ENCODE data around the gene CAPZB.

DNA sequence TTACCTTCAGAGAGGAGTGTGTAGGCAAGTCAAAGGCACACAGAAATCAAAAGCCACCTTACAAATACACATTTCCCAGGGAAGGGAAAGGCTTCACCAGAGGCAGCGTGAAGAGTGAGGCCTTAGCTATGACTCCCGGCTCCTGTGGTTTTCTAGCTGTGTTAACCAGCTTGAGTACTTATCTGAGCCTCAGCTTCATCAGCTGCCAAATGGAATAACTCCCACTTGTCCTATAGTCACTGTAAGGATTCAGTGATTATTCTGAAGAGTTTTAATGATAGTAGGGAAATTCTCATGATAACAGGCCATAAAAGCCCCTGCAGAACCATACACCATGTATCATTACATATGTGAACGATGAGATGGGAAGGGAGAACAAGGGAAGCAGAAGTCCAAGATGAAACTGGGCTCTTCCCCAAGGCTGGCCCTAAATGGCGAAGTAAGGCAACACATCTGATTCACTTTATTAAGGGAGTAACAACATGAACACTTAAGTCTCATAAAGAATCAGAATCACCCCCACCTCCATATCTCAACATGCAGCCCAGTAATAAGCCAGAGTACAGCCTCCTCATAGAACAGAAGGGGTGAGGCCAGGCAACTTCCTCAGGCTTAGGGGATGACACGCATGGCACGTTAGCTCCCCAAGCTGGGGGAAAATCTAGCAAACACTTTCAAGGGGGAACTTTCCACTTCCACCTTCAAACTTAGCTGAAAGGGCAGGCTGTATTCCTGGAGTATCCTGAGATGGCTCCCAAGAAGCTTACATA lies 109.5 kb downstream of the CAPZB start:
- no peak for TF ChIP-seq USF2 (IDR thresholded peaks at IDR 0.05; ENCODE audit: low read depth, low read length)
- TF ChIP-seq RFX5 (IDR thresholded peaks at IDR 0.05; ENCODE audit: low read depth, low read length) = no peak
- no peak for TF ChIP-seq CTCF (conservative IDR thresholded peaks at IDR 0.05; ENCODE audit: low read depth, low read length)
- TF ChIP-seq POLR2A (IDR thresholded peaks at IDR 0.05; ENCODE audit: low read depth, low read length) = no peak
- TF ChIP-seq MXI1 (IDR thresholded peaks at IDR 0.05; ENCODE audit: borderline replicate concordance, low read depth, low read length) = no peak
- TF ChIP-seq, protein P1, sequence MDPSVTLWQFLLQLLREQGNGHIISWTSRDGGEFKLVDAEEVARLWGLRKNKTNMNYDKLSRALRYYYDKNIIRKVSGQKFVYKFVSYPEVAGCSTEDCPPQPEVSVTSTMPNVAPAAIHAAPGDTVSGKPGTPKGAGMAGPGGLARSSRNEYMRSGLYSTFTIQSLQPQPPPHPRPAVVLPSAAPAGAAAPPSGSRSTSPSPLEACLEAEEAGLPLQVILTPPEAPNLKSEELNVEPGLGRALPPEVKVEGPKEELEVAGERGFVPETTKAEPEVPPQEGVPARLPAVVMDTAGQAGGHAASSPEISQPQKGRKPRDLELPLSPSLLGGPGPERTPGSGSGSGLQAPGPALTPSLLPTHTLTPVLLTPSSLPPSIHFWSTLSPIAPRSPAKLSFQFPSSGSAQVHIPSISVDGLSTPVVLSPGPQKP (IDR thresholded peaks at IDR 0.05; ENCODE audit: borderline replicate concordance, low read depth, low read length) = no peak
- TF ChIP-seq MAFK (IDR thresholded peaks at IDR 0.05; ENCODE audit: low read depth, low read length) = no peak
- no peak for TF ChIP-seq CHD1 (IDR thresholded peaks at IDR 0.05; ENCODE audit: low read depth, low read length)
- TF ChIP-seq RAD21 (IDR thresholded peaks at IDR 0.05; ENCODE audit: low read length) = no peak
- no peak for TF ChIP-seq CEBPB (IDR thresholded peaks at IDR 0.05; ENCODE audit: low read depth, low read length)
